ENCODE results near the gene SLFN12L.

The SLFN12L gene

DNA sequence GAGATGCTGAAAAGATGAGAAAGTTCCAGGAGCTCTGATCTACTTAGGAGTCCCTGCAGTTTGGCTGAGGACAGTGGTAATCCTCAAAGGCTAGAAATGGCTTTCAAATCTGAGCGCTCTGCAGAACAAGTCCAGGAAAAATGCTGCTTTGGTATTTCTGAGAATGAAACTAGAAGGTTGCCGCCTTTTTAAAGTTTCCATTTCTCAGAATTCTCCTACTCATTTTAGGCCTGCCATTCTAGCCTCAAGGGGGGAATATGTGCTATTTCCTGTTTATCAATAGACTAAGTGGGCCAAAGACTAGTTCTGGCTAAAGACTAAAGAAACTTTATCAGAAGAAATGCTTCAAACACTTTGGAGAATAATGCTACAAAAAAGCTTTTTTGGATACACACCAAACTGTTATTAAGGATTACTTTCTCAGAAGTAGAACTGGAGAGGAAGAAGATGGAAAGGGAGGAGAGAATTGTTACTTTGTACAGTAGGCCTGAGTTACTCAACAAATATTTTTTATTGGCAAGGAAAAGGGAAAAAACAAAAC, at the start of gene SLFN12L:
TSS of gene SLFN12L (minus strand) at position 78 of the 541 bp plus-strand sequence. CDS start 15,314 bp downstream, outside the sequence.
- TF ChIP-seq, protein P1, sequence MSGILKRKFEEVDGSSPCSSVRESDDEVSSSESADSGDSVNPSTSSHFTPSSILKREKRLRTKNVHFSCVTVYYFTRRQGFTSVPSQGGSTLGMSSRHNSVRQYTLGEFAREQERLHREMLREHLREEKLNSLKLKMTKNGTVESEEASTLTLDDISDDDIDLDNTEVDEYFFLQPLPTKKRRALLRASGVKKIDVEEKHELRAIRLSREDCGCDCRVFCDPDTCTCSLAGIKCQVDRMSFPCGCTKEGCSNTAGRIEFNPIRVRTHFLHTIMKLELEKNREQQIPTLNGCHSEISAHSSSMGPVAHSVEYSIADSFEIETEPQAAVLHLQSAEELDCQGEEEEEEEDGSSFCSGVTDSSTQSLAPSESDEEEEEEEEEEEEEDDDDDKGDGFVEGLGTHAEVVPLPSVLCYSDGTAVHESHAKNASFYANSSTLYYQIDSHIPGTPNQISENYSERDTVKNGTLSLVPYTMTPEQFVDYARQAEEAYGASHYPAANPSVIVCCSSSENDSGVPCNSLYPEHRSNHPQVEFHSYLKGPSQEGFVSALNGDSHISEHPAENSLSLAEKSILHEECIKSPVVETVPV (CRISPR knock-in tag; IDR thresholded peaks at IDR 0.05), result no peak
- TF ChIP-seq, protein P2, sequence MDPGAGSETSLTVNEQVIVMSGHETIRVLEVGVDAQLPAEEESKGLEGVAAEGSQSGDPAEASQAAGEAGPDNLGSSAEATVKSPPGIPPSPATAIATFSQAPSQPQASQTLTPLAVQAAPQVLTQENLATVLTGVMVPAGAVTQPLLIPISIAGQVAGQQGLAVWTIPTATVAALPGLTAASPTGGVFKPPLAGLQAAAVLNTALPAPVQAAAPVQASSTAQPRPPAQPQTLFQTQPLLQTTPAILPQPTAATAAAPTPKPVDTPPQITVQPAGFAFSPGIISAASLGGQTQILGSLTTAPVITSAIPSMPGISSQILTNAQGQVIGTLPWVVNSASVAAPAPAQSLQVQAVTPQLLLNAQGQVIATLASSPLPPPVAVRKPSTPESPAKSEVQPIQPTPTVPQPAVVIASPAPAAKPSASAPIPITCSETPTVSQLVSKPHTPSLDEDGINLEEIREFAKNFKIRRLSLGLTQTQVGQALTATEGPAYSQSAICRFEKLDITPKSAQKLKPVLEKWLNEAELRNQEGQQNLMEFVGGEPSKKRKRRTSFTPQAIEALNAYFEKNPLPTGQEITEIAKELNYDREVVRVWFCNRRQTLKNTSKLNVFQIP (CRISPR knock-in tag; IDR thresholded peaks at IDR 0.05; ENCODE audit: borderline replicate concordance, low read depth), result no peak
- TF ChIP-seq ISL1 (CRISPR knock-in tag; IDR thresholded peaks at IDR 0.05) (no peak), ZNF8 (CRISPR knock-in tag; IDR thresholded peaks at IDR 0.05) (no peak), SNAI2 (CRISPR knock-in tag; IDR thresholded peaks at IDR 0.05) (no peak), PPARA (CRISPR knock-in tag; IDR thresholded peaks at IDR 0.05; ENCODE audit: borderline replicate concordance) (no peak), ARNTL (CRISPR knock-in tag; IDR thresholded peaks at IDR 0.05; ENCODE audit: borderline replicate concordance, low read depth) (no peak), CSDC2 (CRISPR knock-in tag; IDR thresholded peaks at IDR 0.05) (no peak), ESRRG (CRISPR knock-in tag; IDR thresholded peaks at IDR 0.05) (no peak), ZNF565 (CRISPR knock-in tag; conservative IDR thresholded peaks at IDR 0.05; ENCODE audit: low read depth) (no peak), ZFP3 (CRISPR knock-in tag; IDR thresholded peaks at IDR 0.05) (no peak), RARB (CRISPR knock-in tag; IDR thresholded peaks at IDR 0.05) (no peak), OSR1 (CRISPR knock-in tag; IDR thresholded peaks at IDR 0.05) (no peak), ZNF70 (CRISPR knock-in tag; IDR thresholded peaks at IDR 0.05) (no peak)
- TF ChIP-seq, protein P3, sequence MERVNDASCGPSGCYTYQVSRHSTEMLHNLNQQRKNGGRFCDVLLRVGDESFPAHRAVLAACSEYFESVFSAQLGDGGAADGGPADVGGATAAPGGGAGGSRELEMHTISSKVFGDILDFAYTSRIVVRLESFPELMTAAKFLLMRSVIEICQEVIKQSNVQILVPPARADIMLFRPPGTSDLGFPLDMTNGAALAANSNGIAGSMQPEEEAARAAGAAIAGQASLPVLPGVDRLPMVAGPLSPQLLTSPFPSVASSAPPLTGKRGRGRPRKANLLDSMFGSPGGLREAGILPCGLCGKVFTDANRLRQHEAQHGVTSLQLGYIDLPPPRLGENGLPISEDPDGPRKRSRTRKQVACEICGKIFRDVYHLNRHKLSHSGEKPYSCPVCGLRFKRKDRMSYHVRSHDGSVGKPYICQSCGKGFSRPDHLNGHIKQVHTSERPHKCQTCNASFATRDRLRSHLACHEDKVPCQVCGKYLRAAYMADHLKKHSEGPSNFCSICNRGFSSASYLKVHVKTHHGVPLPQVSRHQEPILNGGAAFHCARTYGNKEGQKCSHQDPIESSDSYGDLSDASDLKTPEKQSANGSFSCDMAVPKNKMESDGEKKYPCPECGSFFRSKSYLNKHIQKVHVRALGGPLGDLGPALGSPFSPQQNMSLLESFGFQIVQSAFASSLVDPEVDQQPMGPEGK (CRISPR knock-in tag; IDR thresholded peaks at IDR 0.05; ENCODE audit: borderline replicate concordance), result no peak
- TF ChIP-seq, protein P4, sequence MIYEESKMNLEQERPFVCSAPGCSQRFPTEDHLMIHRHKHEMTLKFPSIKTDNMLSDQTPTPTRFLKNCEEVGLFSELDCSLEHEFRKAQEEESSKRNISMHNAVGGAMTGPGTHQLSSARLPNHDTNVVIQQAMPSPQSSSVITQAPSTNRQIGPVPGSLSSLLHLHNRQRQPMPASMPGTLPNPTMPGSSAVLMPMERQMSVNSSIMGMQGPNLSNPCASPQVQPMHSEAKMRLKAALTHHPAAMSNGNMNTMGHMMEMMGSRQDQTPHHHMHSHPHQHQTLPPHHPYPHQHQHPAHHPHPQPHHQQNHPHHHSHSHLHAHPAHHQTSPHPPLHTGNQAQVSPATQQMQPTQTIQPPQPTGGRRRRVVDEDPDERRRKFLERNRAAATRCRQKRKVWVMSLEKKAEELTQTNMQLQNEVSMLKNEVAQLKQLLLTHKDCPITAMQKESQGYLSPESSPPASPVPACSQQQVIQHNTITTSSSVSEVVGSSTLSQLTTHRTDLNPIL (CRISPR knock-in tag; IDR thresholded peaks at IDR 0.05; ENCODE audit: low read depth), result no peak
- no peak for ATAC-seq

DNA sequence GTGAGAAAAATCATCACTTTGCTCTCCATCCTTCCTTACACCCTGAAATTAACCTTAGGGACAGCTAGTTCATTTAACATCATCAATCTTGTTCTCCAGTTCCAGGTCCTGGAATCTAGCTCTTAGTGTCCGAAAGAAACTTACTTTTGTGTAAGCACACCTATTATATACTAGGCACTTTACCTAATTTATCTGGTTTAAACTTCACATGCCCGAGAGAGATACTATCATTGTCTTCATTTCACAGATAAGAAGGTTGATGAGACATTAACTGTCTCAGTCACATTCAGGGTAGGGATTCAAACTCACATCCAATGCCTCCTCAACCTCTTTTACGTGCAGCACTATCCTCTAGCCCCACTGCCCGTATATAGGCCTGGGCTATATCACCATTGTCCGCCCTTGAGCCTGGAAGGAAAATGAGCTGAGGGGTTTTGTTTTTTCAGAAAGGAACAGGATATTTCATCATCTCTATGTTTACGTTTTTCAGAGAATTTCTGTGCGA, 49.1 kb upstream of the SLFN12L start:
- TF ChIP-seq CSDC2 (CRISPR knock-in tag; IDR thresholded peaks at IDR 0.05) (no peak), ARNTL (CRISPR knock-in tag; IDR thresholded peaks at IDR 0.05; ENCODE audit: borderline replicate concordance, low read depth) (no peak), GLIS3 (CRISPR knock-in tag; IDR thresholded peaks at IDR 0.05) (no peak), PPARA (CRISPR knock-in tag; IDR thresholded peaks at IDR 0.05; ENCODE audit: borderline replicate concordance) (no peak), ZNF70 (CRISPR knock-in tag; IDR thresholded peaks at IDR 0.05) (no peak), ZC3H10 (CRISPR knock-in tag; IDR thresholded peaks at IDR 0.05) (no peak), TOX (CRISPR knock-in tag; IDR thresholded peaks at IDR 0.05; ENCODE audit: borderline replicate concordance) (no peak), ZNF565 (CRISPR knock-in tag; conservative IDR thresholded peaks at IDR 0.05; ENCODE audit: low read depth) (no peak), ESRRG (CRISPR knock-in tag; IDR thresholded peaks at IDR 0.05) (no peak), RARB (CRISPR knock-in tag; IDR thresholded peaks at IDR 0.05) (no peak), BACH2 (CRISPR knock-in tag; IDR thresholded peaks at IDR 0.05; ENCODE audit: borderline replicate concordance) (no peak)
- TF ChIP-seq, protein P5, sequence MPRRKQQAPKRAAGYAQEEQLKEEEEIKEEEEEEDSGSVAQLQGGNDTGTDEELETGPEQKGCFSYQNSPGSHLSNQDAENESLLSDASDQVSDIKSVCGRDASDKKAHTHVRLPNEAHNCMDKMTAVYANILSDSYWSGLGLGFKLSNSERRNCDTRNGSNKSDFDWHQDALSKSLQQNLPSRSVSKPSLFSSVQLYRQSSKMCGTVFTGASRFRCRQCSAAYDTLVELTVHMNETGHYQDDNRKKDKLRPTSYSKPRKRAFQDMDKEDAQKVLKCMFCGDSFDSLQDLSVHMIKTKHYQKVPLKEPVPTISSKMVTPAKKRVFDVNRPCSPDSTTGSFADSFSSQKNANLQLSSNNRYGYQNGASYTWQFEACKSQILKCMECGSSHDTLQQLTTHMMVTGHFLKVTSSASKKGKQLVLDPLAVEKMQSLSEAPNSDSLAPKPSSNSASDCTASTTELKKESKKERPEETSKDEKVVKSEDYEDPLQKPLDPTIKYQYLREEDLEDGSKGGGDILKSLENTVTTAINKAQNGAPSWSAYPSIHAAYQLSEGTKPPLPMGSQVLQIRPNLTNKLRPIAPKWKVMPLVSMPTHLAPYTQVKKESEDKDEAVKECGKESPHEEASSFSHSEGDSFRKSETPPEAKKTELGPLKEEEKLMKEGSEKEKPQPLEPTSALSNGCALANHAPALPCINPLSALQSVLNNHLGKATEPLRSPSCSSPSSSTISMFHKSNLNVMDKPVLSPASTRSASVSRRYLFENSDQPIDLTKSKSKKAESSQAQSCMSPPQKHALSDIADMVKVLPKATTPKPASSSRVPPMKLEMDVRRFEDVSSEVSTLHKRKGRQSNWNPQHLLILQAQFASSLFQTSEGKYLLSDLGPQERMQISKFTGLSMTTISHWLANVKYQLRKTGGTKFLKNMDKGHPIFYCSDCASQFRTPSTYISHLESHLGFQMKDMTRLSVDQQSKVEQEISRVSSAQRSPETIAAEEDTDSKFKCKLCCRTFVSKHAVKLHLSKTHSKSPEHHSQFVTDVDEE (CRISPR knock-in tag; IDR thresholded peaks at IDR 0.05), result no peak
- TF ChIP-seq, protein P2 (CRISPR knock-in tag; IDR thresholded peaks at IDR 0.05; ENCODE audit: borderline replicate concordance, low read depth), result no peak
- TF ChIP-seq, protein P1 (CRISPR knock-in tag; IDR thresholded peaks at IDR 0.05), result no peak
- no peak for ATAC-seq
